Measurements from ENCODE around the gene DUSP3.

DNA sequence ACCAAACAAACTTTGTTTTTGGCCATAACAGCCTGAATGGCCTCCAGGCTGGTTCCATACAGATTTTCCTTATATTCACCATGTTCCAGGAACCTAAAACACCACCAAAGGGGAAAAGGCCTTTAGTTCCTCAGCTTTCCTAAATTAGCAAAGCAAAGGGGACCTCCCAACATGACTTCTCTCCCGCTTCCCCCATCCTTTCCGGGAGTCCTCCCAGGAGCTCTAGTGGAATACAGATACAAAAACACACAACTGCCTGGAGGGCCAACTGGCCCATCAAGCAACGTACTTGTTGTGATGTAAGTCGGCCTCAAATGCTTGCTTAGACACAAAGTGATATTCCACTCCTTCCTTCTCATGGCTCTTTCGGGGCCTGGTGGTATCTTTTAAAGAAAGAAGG, 32.0 kb upstream of the DUSP3 start:
- TF ChIP-seq, protein P1, sequence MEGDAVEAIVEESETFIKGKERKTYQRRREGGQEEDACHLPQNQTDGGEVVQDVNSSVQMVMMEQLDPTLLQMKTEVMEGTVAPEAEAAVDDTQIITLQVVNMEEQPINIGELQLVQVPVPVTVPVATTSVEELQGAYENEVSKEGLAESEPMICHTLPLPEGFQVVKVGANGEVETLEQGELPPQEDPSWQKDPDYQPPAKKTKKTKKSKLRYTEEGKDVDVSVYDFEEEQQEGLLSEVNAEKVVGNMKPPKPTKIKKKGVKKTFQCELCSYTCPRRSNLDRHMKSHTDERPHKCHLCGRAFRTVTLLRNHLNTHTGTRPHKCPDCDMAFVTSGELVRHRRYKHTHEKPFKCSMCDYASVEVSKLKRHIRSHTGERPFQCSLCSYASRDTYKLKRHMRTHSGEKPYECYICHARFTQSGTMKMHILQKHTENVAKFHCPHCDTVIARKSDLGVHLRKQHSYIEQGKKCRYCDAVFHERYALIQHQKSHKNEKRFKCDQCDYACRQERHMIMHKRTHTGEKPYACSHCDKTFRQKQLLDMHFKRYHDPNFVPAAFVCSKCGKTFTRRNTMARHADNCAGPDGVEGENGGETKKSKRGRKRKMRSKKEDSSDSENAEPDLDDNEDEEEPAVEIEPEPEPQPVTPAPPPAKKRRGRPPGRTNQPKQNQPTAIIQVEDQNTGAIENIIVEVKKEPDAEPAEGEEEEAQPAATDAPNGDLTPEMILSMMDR (conservative IDR thresholded peaks at IDR 0.05; ENCODE audit: low read depth, low read length) = no peak
- TF ChIP-seq EZH2phosphoT487 (IDR thresholded peaks at IDR 0.05; ENCODE audit: borderline replicate concordance, low read length) = no peak

Data from PC-3 (cell line).